GM21737 (cell line): ENCODE data around the gene MICAL2.
A peak's percentile ranks its signal among the peaks of the same experiment; 100 is the strongest.

Source experiments
- ATAC-seq: cut with Tn5 transposase; IDR thresholded peaks from one replicate; pipeline ENCODE4 v1.9.1; 2021; ENCODE audit warnings: mild to moderate bottlenecking, moderate library complexity; ENCODE audit not compliant: unreplicated experiment

MICAL2 gene

DNA sequence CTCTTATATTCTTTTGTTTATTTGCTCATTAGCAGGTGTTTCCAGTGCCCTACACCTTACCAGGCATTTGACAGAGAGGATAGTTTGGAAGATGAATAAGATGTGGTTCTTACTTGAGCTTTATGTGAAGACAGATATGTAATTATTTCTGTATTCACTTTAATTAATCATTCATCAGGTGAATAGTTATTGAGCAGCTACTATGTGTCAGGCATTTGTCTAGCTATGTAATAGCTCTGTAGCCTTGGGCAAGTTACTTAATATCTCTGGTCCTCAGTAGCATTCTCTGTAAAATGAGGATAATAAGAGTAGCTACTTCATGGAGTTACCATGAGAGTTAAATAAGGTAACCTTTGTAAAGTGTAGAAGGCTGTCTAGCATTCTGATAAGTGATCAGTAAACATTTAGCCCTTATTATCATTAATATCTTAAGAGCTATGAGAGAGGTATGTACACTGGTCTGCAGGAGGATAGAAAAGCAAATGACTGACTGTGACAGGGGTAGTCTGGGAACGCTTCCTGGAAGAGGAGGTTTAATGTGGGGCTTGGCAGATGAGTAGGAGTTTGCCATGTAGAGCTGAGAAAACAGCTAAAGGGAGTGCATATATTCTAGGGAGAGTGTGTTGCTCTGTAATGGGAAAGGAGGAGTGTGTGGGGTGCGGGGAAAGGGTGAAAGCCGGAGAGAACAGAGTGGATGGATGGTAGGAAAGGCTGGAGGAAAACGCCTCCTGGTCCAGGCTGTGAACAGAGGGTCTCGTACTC, 56.1 kb downstream of the MICAL2 start:
- no peak for ATAC-seq

DNA sequence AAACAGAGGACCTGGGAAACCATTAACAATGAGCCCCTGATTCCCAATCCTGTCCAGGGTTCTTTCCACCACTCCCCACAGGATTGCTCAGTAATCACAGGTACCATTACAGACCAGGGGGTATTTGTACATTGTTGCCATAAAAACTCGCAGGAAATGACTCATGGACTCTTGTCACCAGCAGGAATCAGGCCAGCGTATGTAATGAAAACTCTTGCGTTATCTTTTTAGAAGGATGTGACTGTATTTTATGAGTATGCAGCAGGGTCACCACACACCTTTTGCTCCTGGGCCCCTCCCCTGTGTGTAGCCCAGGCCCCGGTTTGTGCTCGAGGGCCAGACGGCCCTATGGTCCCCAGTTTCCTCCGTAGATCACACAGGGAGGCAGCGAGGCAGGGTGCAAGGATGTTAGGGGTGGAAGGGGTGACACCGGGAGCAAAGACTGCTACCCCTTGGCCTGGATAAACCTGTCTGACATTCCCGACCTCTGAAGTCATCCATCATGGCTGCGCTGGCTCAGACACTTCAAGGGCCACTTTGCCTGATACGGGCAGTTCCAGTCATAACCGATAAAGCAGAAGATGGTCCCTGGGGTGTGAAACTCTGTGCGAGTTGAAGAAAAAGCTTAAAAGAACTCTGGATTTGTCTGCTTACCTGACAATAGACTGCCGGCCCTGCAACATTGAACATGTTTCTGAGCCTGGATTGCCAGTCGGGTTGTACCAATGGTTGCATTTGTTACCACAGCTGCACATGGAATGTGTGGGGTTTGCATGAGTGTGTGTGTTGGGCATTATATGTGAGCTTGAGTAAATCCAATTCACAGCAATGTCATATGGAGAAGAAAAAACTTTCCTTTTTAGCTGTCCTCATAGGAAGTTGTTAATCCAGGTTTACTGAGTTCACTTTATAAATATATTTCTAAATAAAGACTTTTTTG, 56.9 kb downstream of the MICAL2 start:
- ATAC-seq = no peak

DNA sequence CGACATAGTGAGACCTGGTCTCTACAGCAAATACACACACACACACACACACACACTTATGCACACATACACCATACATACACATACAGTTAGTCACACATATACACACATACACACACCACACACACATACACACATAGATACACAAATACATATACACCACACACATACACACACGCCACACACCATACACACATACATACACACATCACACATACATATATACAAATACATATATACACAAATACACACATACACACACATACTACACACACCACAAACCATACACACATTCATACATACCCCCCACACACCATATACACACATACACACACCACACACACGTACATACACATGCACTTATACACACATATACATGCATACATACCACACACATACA, 57.7 kb downstream of the MICAL2 start:
- no peak for ATAC-seq

DNA sequence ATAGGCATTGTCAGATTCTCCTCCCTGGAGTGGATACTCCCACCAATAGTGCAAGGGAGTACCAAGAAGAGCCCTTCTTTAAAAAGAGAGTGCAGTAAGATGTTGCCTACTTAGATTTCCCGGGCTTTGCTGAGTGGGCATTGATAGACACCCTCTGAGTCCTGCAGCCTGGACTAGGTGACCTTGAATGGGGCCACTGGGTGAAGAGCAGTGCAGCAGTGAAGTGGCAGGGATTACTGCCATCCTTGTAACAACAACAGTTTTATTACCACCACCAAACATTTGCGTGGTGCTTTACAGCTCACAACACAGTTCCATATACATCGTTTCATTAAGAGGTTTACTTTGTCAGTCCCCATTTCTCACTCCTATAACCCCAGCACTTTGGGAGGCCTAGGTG, 59.4 kb downstream of the MICAL2 start:
- no peak for ATAC-seq

DNA sequence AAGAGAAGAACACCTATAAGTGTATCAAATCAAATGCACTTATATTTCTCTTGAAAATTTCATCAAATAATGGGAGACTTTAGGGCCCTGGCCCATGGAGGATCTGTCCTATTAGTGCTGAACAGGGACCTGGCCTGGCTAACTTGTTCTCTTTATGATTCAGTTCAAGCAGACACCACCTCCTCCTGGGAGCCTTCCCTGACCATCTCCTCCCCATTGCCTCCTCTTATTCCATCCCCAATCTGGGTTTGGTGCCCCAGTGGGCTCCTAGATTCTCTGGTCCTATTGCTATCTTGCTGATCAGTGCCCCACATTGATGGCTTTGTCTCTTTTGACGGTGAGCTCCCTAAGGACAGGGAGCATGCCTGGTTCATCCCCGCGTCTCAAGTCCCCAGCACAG, 60.1 kb downstream of the MICAL2 start:
- no peak for ATAC-seq

DNA sequence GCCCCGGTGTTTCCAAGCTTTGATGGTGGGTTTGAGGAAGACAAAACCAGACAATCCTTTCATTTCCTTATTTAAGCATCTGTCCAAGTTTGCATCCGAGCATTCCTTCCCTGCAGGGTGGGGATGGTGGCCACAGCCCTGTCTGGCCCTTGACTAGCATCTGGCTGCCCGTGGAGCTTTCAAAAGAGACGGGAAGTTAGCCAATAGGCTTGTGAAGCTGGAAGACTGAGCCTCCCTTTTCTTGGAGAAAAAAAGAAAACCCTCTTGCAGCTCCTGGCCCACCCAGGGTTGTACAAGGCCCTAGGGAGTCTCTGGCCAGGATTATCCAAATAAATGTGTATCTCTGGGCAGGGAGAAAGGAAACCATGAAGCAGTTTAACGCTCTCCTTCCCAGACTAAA, 60.6 kb downstream of the MICAL2 start:
- ATAC-seq = no peak

DNA sequence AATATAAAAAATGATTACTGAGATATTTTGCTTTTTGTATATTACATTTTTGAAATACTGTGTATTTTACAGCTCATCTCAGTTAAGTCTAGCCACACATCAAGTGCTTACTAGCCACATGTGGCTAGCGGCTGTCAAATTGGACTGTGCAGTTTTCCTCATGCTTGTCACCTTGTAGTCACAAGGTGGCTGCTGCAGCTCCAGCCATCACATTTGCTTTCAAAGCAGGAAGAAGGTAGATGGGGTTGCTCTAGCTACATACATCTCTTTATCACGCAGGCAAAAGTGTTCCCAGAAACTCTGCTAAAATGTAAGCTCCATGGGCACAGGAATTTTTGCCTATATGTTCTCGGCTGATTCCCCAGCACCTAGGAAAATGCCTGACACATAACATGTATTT, 61.5 kb downstream of the MICAL2 start:
- ATAC-seq = no peak

DNA sequence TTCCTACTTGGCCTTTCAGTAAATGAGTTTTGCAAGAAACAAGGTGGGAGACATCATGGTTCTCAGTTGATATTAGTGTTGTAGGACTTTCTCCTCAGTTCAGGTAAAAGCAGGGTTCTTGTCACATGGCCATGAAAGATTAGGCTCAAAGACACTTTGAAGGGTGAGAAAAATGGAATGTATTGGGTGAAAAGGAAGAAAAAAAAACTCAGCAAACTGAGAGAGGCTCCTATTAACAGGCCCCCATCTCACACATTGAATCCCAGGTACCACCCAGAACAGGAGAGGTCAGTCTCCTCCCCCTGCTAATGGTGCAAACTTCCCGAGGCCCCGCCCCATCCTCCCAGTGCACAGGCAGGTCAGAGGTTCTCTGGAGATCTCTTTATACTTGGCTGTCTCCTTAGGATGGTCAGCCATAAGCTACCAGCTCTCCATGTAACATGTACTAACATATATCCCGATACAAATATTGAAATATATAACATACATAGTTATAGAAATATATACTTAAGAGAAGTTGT, 62.2 kb downstream of the MICAL2 start:
- ATAC-seq = no peak

DNA sequence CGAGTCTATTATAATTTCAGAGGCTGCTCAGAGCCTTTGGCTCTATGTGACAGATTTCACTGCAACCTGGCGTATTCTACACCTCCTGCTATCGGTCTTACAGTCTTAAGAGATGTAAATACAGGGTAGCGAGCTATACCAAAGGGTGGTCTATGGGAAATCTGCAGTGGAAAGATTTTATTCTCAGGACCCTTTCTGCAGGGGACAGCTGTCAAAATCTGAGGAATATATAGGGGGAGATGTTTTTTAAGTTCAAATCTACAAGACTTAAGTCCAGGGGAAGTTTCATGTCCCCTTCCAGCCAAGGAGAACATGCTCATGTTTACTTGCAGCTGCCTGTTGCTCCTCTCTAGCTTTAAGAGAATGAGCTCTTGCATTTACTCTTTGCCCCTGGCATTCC, 62.7 kb downstream of the MICAL2 start:
- no peak for ATAC-seq

DNA sequence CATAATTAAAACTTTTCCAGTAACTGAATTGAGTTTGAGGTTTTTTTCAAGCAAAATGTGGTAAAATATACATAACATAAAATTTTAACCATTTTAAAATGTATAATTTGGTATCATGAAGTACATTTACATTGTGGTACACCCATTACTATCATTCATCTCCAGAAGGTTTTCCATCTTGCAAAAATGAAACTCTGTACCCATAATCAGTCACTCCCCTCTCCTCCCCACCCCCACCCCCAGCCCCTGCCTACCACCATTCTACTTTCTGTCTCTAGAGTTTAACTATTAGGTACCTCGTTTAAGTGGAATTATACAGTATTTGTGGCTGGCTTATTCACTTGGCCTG, 63.7 kb downstream of the MICAL2 start:
- ATAC-seq = peak; percentile 43

DNA sequence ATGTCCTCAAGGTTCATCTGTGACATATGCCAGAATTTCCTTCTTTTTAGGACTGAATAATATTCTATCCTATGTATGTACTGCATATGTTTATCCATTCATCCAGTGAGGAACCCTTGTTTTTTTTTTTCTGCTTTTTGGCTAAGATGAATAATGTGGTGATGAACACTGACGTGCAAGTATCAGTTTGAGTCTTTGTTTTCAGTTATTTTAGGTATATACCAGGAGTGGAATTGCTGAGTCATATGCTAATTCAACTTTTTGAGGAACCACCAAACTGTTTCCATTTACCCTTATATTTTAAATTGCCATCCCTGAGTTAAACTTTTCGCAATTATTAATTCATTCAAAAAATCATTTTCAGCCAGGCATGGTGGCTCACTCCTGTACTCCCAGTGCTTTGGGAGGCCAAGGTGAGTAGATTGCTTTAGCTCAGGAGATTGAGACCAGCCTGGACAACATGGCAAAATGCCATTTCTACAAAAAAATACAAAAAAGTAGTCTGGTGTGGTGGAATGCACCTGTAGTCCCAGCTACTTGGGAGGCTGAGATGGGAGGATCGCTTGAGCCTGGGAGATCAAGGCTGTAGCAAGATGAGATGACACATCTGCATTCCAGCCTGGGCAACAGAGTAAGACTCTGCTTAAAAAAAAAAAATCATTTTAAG, 64.2 kb downstream of the MICAL2 start:
- peak; percentile 81 for ATAC-seq

DNA sequence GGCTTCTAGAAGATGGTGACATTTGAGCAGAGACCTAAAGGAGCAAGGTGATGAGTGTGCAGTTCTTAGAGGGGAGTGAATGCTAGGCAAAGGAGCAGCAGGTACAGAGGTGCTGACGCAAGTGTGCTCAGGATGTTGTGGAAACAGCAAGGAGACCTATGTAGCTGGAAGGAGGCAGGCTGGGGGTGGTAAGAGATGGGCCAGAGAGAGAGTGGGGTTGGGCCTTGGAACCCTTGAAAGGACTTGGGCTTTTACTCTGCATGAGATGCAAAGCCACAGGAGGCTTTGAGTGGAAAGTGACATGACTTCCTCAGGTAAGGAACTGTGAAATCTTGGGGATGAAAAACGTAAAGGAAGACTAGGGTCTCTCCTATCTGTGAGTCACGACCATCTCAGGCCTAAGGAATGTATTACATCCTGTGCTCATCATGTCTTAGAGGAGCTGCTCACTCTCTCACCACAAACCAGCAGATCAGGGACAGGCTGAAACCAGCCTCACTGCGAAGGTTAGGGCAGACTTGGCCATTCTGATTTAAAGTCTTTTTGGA, 65.4 kb downstream of the MICAL2 start:
- no peak for ATAC-seq

DNA sequence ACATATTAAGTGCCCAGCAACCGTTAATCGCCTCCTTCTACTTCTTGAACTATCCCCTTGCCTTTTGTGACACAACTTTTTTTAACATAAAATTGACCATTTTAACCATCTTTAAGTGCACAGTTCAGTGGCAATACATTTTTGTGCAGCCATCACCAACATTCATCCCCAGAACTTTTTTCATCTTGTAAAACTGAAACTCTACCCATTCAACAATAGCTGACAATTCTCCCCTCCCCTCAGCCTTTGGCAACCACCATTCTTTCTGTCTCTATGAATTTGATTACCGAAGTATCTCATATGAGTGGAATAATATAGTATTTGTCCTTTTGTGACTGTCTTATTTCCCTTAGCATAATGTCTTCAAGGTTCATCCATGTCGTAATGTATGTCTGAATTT, 66.0 kb downstream of the MICAL2 start:
- no peak for ATAC-seq

DNA sequence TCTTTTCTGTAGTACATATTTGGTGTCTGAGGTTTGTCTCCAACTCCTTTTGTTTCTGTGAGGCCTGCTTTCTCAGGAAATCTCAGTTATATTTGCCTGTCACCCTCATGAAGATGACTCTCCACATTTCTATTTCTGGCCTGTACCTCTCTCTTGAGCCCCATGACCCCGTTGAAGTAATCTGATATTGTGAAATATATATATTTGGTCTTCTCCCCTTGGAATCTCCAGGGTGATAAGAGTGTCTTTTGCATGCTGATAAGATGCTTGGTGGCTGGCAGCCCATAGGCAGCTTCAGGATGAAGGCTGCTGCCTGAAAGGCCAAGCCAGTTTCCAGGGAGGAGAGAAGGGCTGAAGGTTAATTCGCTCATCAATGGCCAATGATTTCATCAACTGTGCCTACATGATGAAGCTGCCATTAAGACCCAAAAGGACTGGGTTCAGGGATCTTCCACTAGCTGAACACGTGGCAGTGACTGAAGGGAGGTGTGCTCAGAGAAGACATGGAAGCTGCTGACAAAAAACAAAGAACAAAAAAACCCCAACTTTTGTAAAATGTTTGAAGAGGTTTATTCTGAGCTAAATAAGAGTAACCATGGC, 67.4 kb downstream of the MICAL2 start:
- no peak for ATAC-seq

DNA sequence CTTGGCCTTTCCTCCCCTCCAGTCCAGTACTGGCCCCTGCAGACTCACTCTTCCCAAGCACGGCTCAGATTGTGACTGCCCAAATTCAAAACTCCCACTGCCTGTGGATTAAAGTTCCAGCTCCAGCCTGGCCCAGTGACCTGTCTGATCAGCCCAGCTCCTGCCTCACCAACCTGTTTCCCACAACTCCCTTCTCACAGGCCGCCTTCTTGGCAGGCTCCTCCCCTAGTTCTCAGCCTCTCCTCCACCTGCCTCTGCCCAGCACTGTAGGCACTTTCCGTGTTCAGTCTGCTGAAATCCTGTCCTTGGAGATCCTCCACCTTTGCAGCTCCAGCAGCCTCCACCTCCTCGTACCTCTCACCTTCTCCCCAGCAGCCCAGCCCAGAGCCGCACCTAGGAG, 68.6 kb downstream of the MICAL2 start:
- no peak for ATAC-seq

DNA sequence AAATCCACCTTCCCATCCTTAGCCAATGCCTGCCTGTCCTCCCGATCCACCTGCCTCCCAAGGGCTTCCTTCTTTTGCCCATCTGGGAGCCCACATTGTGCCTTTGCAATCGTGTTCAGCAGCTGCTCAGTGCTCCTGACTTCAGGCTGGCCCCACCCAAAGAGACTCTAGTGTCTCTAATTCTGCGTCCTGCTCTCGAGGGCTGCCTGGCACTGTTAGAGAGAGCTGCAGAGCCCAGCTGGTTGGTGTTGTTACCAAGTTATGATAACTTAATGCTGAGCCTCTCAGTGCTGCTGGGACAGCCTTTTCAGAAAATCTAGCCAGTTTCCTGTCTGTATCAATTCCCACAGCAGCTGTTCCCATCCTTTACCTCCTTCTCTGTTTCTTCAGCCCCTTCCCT, 69.1 kb downstream of the MICAL2 start:
- ATAC-seq = no peak

DNA sequence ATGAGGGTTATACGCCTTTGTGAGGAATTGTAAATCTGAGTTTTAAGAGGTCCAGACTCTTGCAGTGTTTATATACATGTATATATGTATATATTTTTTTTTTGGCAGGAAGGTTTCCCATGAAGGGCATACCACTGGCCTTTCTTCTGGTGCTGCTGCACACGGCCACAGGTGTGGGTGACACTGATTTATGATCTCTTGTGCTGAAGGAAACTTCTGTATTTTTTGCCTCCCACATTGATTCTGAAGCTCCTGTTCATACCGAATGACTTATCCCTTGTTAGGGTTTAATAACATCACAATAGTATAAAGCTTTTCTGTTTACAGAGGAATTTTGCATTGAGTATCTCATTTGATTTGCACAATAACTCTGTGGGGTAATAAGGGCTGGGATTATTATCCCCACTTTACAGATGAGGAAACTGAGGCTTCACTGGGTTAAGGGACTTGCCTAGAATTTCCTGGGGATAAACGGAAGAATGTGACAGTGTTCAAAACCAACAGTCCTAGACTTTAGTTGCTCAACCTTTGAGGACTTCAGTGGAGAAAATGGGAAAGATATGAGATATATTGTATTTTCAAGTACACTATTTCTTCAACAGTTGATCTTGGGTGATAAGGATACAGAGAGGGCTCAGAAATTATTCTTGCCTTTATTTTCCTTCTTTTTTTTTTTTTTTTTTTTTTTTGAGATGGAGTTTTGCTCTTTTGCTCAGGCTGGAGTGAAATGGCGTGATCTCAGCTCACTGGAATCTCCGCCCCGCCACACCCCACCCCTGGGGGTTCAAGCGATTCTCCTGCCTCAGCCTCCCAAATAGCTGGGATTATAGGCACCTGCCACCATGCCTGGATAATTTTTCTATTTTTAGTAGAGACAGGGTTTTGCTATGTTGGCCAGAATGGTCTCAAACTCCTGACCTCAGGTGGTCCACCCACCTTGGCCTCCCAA, 70.1 kb downstream of the MICAL2 start:
- ATAC-seq = no peak

DNA sequence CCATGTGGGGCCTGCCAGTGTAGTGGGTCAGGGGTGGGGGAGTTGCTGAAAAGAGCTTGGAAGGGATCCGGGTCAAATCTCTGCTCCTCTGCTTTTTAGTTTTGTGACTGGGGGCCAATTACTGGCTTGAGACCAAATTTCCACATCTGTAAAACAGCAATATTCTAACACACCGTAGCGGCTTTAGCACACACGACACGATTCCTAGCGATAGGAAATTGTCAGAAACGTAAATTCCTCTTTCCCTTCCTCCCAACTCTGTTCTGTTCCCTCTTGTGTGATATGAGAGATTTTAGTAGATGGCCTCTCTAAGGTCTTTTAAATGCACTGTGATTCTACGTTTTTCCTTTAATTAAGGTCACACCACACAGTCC, 71.9 kb downstream of the MICAL2 start:
- ATAC-seq = no peak

DNA sequence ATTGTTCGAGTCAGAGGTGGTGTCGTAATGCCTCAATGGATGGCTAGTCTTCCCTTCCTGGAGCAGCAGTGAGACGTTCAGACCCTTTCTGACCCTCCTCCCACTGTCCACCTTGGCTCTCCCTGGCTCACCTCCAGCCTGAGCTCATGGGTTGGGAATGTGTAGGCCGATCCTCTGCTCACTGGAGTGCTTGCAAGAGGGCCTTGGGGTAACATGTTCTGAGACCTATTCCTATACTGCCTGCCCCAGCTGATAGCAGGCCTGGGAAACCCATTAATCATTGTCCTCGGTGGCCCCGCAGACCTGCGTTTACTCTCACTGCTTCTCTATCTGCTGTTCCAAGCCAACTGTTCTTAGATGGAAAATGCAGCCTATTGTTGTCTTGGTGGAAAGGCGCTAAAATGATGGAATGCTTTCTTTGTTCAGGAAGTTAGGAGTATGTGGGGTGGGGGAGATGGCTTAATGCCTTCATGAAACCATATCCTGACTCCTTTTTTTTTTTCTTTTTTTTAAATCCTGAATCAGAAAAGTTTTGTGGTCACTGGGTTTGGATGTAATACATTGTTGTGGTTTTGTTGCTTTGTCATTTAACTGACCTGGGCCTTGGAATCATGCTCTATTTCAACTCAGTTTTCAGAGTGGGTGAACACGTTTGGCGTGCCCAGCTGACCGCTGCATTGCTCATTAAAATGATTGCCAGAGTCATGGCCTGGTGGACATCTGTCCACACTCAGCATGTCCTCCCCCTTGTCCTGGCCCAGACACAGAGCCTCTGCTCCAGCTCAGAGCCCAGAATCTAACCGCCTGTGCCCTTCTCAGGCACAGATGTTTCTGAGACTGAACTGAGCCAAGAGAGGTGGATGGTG, 72.5 kb downstream of the MICAL2 start:
- ATAC-seq = no peak
